Pulmonary artery endothelial cell (primary cell): Measurements from ENCODE around the gene PLEKHH1. TPM values are rescaled to one million over a fixed set of nuclear protein-coding genes. Genes with fewer than 3 reads are reported as not detected.
"Not testable (repeated sequence)": the region's sequence is repeated elsewhere in the genome, so short reads cannot be mapped to it uniquely, and the experiment has no call there.

ENCODE experiments used
- DNase-seq: peaks from one replicate; pipeline ENCODE4 v3.0.0-alpha.2; 2011; ENCODE audit warnings: low read depth, low spot score
- total RNA-seq: library from RNA; depleted of rRNA; stranded (reverse); fragments of >200 nt; gene quantifications from 2 replicates; pipeline ENCODE4 v1.2.3, GENCODE V29; 2014

Gene PLEKHH1
- total RNA-seq, 1 donor from 2014 or later, result 0.26 TPM

GRCh38 chr14:67620217-67620785 is 87.2 kb downstream of the PLEKHH1 start:
- DNase-seq, result no peak

- DNase-seq, result peak; percentile 87
Observed at GRCh38 chr14:67622675-67623074, 89.6 kb downstream of the PLEKHH1 start.

GRCh38 chr14:67623114-67623513 is 90.0 kb downstream of the PLEKHH1 start:
- DNase-seq, result peak; percentile 30

GRCh38 chr14:67626131-67626530 is 93.0 kb downstream of the PLEKHH1 start:
- not testable (repeated sequence) for DNase-seq

GRCh38 chr14:67627519-67627918 is 94.4 kb downstream of the PLEKHH1 start:
- no peak for DNase-seq

- DNase-seq, result no peak
Observed at GRCh38 chr14:67630186-67630585, 97.1 kb downstream of the PLEKHH1 start.

GRCh38 chr14:67630938-67631337 is 97.8 kb downstream of the PLEKHH1 start:
- DNase-seq, result no peak

- no peak for DNase-seq
Observed at GRCh38 chr14:67633451-67634147, 100.5 kb downstream of the PLEKHH1 start.

- no peak for DNase-seq
Observed at GRCh38 chr14:67636361-67636919, 103.3 kb downstream of the PLEKHH1 start.

GRCh38 chr14:67638642-67639041 is 105.6 kb downstream of the PLEKHH1 start:
- DNase-seq, result no peak

Other genes starting within 250 kb of the PLEKHH1 start
- 76.7 and 78.9 TPM in 2 replicates for gene ATP6V1D, start 173.5 kb upstream of the PLEKHH1 start, total RNA-seq
- 231 and 355 TPM in 2 replicates for gene EIF2S1, start 173.0 kb upstream of the PLEKHH1 start, total RNA-seq
- 10.4 and 11.9 TPM in 2 replicates for gene PLEK2, start 121.1 kb upstream of the PLEKHH1 start, total RNA-seq
- gene TMEM229B, start 44.6 kb upstream of the PLEKHH1 start, total RNA-seq, result 0.07 TPM in 2 replicates
- 8.0 and 12.8 TPM in 2 replicates for gene PIGH, start 67.0 kb downstream of the PLEKHH1 start, total RNA-seq
- gene ARG2, start 86.6 kb downstream of the PLEKHH1 start, total RNA-seq, result 35.9 and 54.9 TPM in 2 replicates
- gene VTI1B, start 141.3 kb downstream of the PLEKHH1 start, total RNA-seq, result 49.3 and 71.5 TPM in 2 replicates
- 117 and 138 TPM in 2 replicates for gene RDH11, start 162.5 kb downstream of the PLEKHH1 start, total RNA-seq
- not detected in 2 replicates for gene RDH12, start 168.6 kb downstream of the PLEKHH1 start, total RNA-seq